PC-9 (cell line): ENCODE results near the gene XPC.

Experiments used
- EZH2 ChIP-seq: fragments of 200-600 bp; sonication (generic); IDR thresholded peaks from 2 replicates; pipeline ENCODE4 v1.8.0; 2017; ENCODE audit warnings: antibody characterized with exemption, low read depth
- TF ChIP-seq, protein P1 (sequence below): fragments of 200-600 bp; sonication (generic); conservative IDR thresholded peaks from 2 replicates; pipeline ENCODE4 v1.6.1; 2017; ENCODE audit warnings: mixed run types, antibody characterized with exemption, mild to moderate bottlenecking, moderate library complexity

DNA sequence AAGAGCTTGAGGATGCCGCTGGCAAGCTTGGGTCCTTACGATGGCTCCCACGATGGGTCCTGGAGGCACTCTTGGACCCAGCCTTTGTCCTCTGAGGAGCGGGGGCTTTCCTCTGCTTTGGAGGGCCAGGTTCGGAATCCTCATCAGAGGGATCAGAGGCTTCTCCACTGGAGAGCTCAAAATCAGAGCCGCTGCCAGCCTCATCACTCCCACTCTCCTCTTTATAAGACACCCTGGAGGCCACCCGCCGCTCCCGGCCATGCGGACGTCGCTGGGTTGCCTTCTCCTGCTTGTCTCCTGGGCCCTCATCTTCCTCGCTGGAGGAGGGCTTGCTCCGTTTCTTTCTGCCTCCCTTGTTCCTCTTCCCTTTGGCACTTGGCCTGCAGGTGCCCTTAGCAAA is 20.0 kb downstream of the XPC start:
- TF ChIP-seq, protein P1, sequence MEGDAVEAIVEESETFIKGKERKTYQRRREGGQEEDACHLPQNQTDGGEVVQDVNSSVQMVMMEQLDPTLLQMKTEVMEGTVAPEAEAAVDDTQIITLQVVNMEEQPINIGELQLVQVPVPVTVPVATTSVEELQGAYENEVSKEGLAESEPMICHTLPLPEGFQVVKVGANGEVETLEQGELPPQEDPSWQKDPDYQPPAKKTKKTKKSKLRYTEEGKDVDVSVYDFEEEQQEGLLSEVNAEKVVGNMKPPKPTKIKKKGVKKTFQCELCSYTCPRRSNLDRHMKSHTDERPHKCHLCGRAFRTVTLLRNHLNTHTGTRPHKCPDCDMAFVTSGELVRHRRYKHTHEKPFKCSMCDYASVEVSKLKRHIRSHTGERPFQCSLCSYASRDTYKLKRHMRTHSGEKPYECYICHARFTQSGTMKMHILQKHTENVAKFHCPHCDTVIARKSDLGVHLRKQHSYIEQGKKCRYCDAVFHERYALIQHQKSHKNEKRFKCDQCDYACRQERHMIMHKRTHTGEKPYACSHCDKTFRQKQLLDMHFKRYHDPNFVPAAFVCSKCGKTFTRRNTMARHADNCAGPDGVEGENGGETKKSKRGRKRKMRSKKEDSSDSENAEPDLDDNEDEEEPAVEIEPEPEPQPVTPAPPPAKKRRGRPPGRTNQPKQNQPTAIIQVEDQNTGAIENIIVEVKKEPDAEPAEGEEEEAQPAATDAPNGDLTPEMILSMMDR, result no peak
- no peak for TF ChIP-seq EZH2
